ENCODE data around the gene TEC. TPM values are rescaled to one million over a fixed set of nuclear protein-coding genes. Genes with fewer than 3 reads are reported as not detected.
A peak's percentile ranks its signal among the peaks of the same experiment; 100 is the strongest.

The TEC gene
- total and polyA plus RNA-seq, 9 of the 15 experiments (the other 6 are each of a cell fraction or from before 2014, with no cell fraction given): 5.3 to 14.7 (median 8.8) TPM

- TF ChIP-seq RREB1 (CRISPR knock-in tag; IDR thresholded peaks at IDR 0.05): no peak
- TF ChIP-seq ZSCAN32 (CRISPR knock-in tag; IDR thresholded peaks at IDR 0.05): no peak
- no peak for TF ChIP-seq ZNF431 (CRISPR knock-in tag; IDR thresholded peaks at IDR 0.05)
Measured at GRCh38 chr4:48275247-48275646, 5.6 kb upstream of the TEC start (continued).

GRCh38 chr4:48271626-48272025 lies 2.0 kb upstream of the TEC start:
- Histone ChIP-seq H3K4me1 (replicated peaks in 1 of 2; ENCODE audit: control insufficient read depth in 2 of 2, insufficient read depth in 2 of 2, low read length in 2 of 2) (peaks cover 14 to 32% of the 10 kb centered on the region in 2 experiments), H3K27me3 (ENCODE audit: control insufficient read depth in 2 of 2, insufficient read depth in 2 of 2, low read length in 2 of 2) (no peaks in the 10 kb centered on the region), H3K36me3 (ENCODE audit: control insufficient read depth, insufficient read depth, low read length) (peaks cover 4% of the 10 kb centered on the region; the same call in 2 of the 3 replicates), H3K9me3 (replicated peaks; ENCODE audit: control insufficient read depth, insufficient read depth, low read depth, low read length) (no peaks in the 10 kb centered on the region), H4K20me1 (replicated peaks; ENCODE audit: control insufficient read depth, insufficient read depth, low read length) (no peaks in the 10 kb centered on the region), H3K79me2 (ENCODE audit: control insufficient read depth, insufficient read depth, low read length) (peaks cover 39% of the 10 kb centered on the region), H3K9ac (ENCODE audit: insufficient read depth in 1 of 2, low read depth in 2 of 2, low read length in 2 of 2) (no peak overlapping the region), H3K4me2 (ENCODE audit: insufficient read depth, low read length) (no peak overlapping the region), H3K4me3 (no peak overlapping the region), H2AFZ (ENCODE audit: low read depth, low read length) (no peak overlapping the region), H3K27ac (ENCODE audit: extremely low read depth, low read depth, low read length) (no peak overlapping the region), H3K9me1 (ENCODE audit: control insufficient read depth, insufficient read depth, low read length) (no peaks in the 10 kb centered on the region)
- CTCF ChIA-PET (ENCODE audit: low intra/inter-chr PET ratio): no interaction called here
- ATAC-seq (no peak), FAIRE-seq (no peak), DNase-seq (ENCODE audit: extremely low read depth in 1 of 4, low spot score in 3 of 4) (no peak)
- no TSS peak for BruUV-seq (replicated peaks)
- intact Hi-C loops (cut with micrococcal nuclease) (no loop called here), in situ Hi-C loops (cut with MboI) (loop anchor here (10.0 kb wide), 1 partner anchor 127 kb away; no protein-coding TSS in a partner anchor)
- POLR2A ChIA-PET: interaction anchor here (0.6 kb wide), 1 partner anchor 140 kb away, joined by 3 read pairs; no protein-coding TSS in a partner anchor
- TF ChIP-seq ZBTB33 (CRISPR knock-in tag; IDR thresholded peaks at IDR 0.05): peak; percentile 63
- TF ChIP-seq ARNT (IDR thresholded peaks at IDR 0.05): no peak
- 96% methylated on average over 11 of the region's 11 CpGs for WGBS (ENCODE audit: insufficient coverage, low coverage, missing lambda C conversion rate)

Measured in K562 (cell line).